Measurements from ENCODE around the gene NUDT16L1.
A peak's percentile ranks its signal among the peaks of the same experiment; 100 is the strongest.

Gene NUDT16L1

GRCh38 chr16:4679850-4680636 lies 13.3 kb upstream of the NUDT16L1 start:
- Mint-ChIP-seq H3K4me1 (peaks cover 5% of the 10 kb centered on the region), H3K27ac (peak overlapping the region in 1 of 3 experiments; percentile 61), H3K4me3 (no peak overlapping the region), H3K27me3 (ENCODE audit: low read depth) (no peaks in the 10 kb centered on the region), H3K9me3 (no peaks in the 10 kb centered on the region), H3K36me3 (ENCODE audit: low read depth) (peaks cover 8% of the 10 kb centered on the region)
- TF ChIP-seq CTCF (IDR thresholded peaks at IDR 0.05; ENCODE audit: unreplicated experiment in 3 of 3) = no peak

GRCh38 chr16:4680673-4681470 lies 12.5 kb upstream of the NUDT16L1 start:
- no peaks in the 10 kb centered on the region for H3K9me3 Mint-ChIP-seq
- TF ChIP-seq CTCF (IDR thresholded peaks at IDR 0.05; ENCODE audit: unreplicated experiment in 3 of 3) = no peak
- no peak overlapping the region for H3K27ac Mint-ChIP-seq
- H3K27me3 Mint-ChIP-seq (ENCODE audit: low read depth) = no peaks in the 10 kb centered on the region
- H3K4me3 Mint-ChIP-seq = no peak overlapping the region
- peaks cover 10% of the 10 kb centered on the region for H3K36me3 Mint-ChIP-seq (ENCODE audit: low read depth)
- H3K4me1 Mint-ChIP-seq = peaks cover 5% of the 10 kb centered on the region

GRCh38 chr16:4681471-4682083 lies 11.8 kb upstream of the NUDT16L1 start:
- Mint-ChIP-seq H3K4me1 (peaks cover 5% of the 10 kb centered on the region), H3K4me3 (no peak overlapping the region), H3K9me3 (no peaks in the 10 kb centered on the region), H3K27ac (no peak overlapping the region), H3K36me3 (ENCODE audit: low read depth) (peaks cover 10% of the 10 kb centered on the region), H3K27me3 (ENCODE audit: low read depth) (no peaks in the 10 kb centered on the region)
- TF ChIP-seq CTCF (IDR thresholded peaks at IDR 0.05; ENCODE audit: unreplicated experiment in 3 of 3) = no peak

- Mint-ChIP-seq H3K36me3 (ENCODE audit: low read depth) (peaks cover 10% of the 10 kb centered on the region), H3K4me3 (no peak overlapping the region), H3K27me3 (ENCODE audit: low read depth) (no peaks in the 10 kb centered on the region), H3K4me1 (peaks cover 5% of the 10 kb centered on the region), H3K27ac (no peak overlapping the region), H3K9me3 (no peaks in the 10 kb centered on the region)
- TF ChIP-seq CTCF (IDR thresholded peaks at IDR 0.05; ENCODE audit: unreplicated experiment in 3 of 3) = no peak
Measured at GRCh38 chr16:4682084-4682591, 11.2 kb upstream of the NUDT16L1 start.

- no peak overlapping the region for H3K4me3 Mint-ChIP-seq
- H3K4me1 Mint-ChIP-seq = peaks cover 5% of the 10 kb centered on the region
- no peaks in the 10 kb centered on the region for H3K27me3 Mint-ChIP-seq (ENCODE audit: low read depth)
- no peak overlapping the region for H3K27ac Mint-ChIP-seq
- TF ChIP-seq CTCF (IDR thresholded peaks at IDR 0.05; ENCODE audit: unreplicated experiment in 3 of 3) = peak; percentile 57 to 71 (median 58)
- no peaks in the 10 kb centered on the region for H3K9me3 Mint-ChIP-seq
- H3K36me3 Mint-ChIP-seq (ENCODE audit: low read depth) = peaks cover 14% of the 10 kb centered on the region
Measured at GRCh38 chr16:4682616-4683254, 10.6 kb upstream of the NUDT16L1 start.
